RWPE2 (cell line): ENCODE data around the gene KMT2A.
A peak's percentile ranks its signal among the peaks of the same experiment; 100 is the strongest.

ENCODE experiments used
- ATAC-seq: fragments of 200-7000 bp; cut with Tn5 transposase; 3 replicates; pipeline ENCODE4 v1.9.1; 2021; ENCODE audit warnings: low read depth
- DNase-seq: peaks from one replicate; pipeline ENCODE4 v3.0.0-alpha.2; 2020; ENCODE audit warnings: low spot score
- H3K27ac ChIP-seq: fragments of 450-650 bp; 2 replicates; pipeline ENCODE4 v1.5.1; 2017; ENCODE audit warnings: mild to moderate bottlenecking; ENCODE audit not compliant: poor library complexity, severe bottlenecking
- H3K27me3 ChIP-seq: fragments of 250-450 bp; sonication (Bioruptor Pico); 2 replicates; pipeline ENCODE4 v1.5.1; 2021; ENCODE audit warnings: mild to moderate bottlenecking, moderate library complexity; ENCODE audit not compliant: insufficient read depth, poor library complexity, severe bottlenecking
- H3K36me3 ChIP-seq: fragments of 250-450 bp; sonication (Bioruptor Pico); 2 replicates; pipeline ENCODE4 v1.5.1; 2020; ENCODE audit warnings: low read depth, mild to moderate bottlenecking, moderate library complexity
- H3K4me1 ChIP-seq: fragments of 250-450 bp; sonication (Bioruptor Pico); 2 replicates; pipeline ENCODE4 v1.5.1; 2021; ENCODE audit warnings: mild to moderate bottlenecking, moderate library complexity; ENCODE audit not compliant: insufficient read depth, poor library complexity, severe bottlenecking
- H3K4me3 ChIP-seq: fragments of 250-450 bp; sonication (Bioruptor Pico); 2 replicates; pipeline ENCODE4 v1.5.1; 2021; ENCODE audit warnings: mild to moderate bottlenecking, moderate library complexity; ENCODE audit not compliant: severe bottlenecking
- H3K9me3 ChIP-seq: fragments of 250-450 bp; sonication (Bioruptor Pico); 2 replicates; pipeline ENCODE4 v1.5.1; 2021; ENCODE audit warnings: mild to moderate bottlenecking, moderate library complexity; ENCODE audit not compliant: severe bottlenecking
- CTCF ChIP-seq: fragments of 450-650 bp; IDR thresholded peaks from one replicate; pipeline ENCODE4 v1.5.1; 2017; ENCODE audit warnings: mild to moderate bottlenecking, moderate library complexity; ENCODE audit not compliant: poor library complexity, severe bottlenecking

The KMT2A gene

GRCh38 chr11:118530180-118530682 is 93.9 kb downstream of the KMT2A start:
- H3K4me1 ChIP-seq: peaks cover 6% of the 10 kb centered on the region
- no peaks in the 10 kb centered on the region for H3K9me3 ChIP-seq
- no peak for TF ChIP-seq CTCF
- DNase-seq (no peak), ATAC-seq (no peak)
- H3K27ac ChIP-seq: peak overlapping the region; percentile 25
- no peaks in the 10 kb centered on the region for H3K27me3 ChIP-seq
- H3K36me3 ChIP-seq: no peaks in the 10 kb centered on the region; the same call in 1 of the 2 replicates
- H3K4me3 ChIP-seq: peak overlapping the region; percentile 90

GRCh38 chr11:118530683-118531596 is 94.6 kb downstream of the KMT2A start, which contains the start of gene TMEM25:
Gene TMEM25 (plus strand): TSS chr11:118531192. CDS start chr11:118531802, 610 bp downstream.
- H3K36me3 ChIP-seq: no peaks in the 10 kb centered on the region; the same call in 1 of the 2 replicates
- H3K9me3 ChIP-seq: no peaks in the 10 kb centered on the region
- peaks cover 6% of the 10 kb centered on the region for H3K4me1 ChIP-seq
- ATAC-seq (peak; percentile 80), DNase-seq (peak; percentile 76)
- H3K27me3 ChIP-seq: no peaks in the 10 kb centered on the region
- H3K27ac ChIP-seq: peak within 1 kb of the TSS; percentile 25
- no peak for TF ChIP-seq CTCF
- H3K4me3 ChIP-seq: peak within 1 kb of the TSS; percentile 90

- no peak for TF ChIP-seq CTCF
- no peaks in the 10 kb centered on the region for H3K27me3 ChIP-seq
- peak overlapping the region; percentile 90 for H3K4me3 ChIP-seq
- peaks cover 6% of the 10 kb centered on the region for H3K4me1 ChIP-seq
- H3K27ac ChIP-seq: peak overlapping the region; percentile 25
- H3K9me3 ChIP-seq: no peaks in the 10 kb centered on the region
- DNase-seq: peak; percentile 62
- ATAC-seq: peak; percentile 44
- no peaks in the 10 kb centered on the region; the same call in 1 of the 2 replicates for H3K36me3 ChIP-seq
These were observed 95.3 kb downstream of the KMT2A start for GRCh38 chr11:118531597-118532084.

- DNase-seq: no peak
- Histone ChIP-seq H3K27me3 (no peaks in the 10 kb centered on the region), H3K4me1 (peaks cover 6% of the 10 kb centered on the region), H3K9me3 (no peaks in the 10 kb centered on the region), H3K4me3 (peak overlapping the region; percentile 90), H3K27ac (peak overlapping the region; percentile 25), H3K36me3 (no peaks in the 10 kb centered on the region; the same call in 1 of the 2 replicates)
- no peak for ATAC-seq
- no peak for TF ChIP-seq CTCF
These were observed 95.8 kb downstream of the KMT2A start for GRCh38 chr11:118532091-118532490.
